ENCODE data around the gene VPS41. TPM values are rescaled to one million over a fixed set of nuclear protein-coding genes. Genes with fewer than 3 reads are reported as not detected.
"Not testable (repeated sequence)": the region's sequence is repeated elsewhere in the genome, so short reads cannot be mapped to it uniquely, and the experiment has no call there.

VPS41 gene
- 47.9 and 48.2 TPM in 2 replicates for total RNA-seq

- no peak for DNase-seq (ENCODE audit: extremely low read depth, low read depth, low spot score)
These were observed at the start of gene VPS41 for GRCh38 chr7:38908759-38909335. Gene VPS41, minus strand, starts transcription at chr7:38909191. Its CDS starts 17 bp downstream, at chr7:38909174.

DNA sequence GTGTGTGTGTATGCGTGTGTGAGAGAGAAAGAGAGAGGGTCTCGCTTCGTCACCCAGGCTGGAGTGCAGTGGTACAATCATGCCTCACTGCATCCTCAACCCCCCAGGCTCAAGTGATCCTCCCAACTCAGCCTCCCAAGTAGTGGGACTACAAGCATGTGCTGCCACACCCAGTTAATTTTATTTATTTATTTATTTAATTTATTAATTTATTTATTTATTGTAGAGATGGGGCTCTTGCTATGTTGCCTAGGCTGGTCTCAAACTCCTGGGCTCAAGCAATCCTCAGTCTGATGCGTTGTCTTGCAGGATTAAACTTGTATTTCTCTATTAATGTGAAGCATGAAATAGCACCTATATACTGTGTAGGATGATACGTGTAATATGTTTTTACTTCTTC, 46.9 kb upstream of the VPS41 start:
- DNase-seq (ENCODE audit: extremely low read depth, low read depth, low spot score), result no peak

DNA sequence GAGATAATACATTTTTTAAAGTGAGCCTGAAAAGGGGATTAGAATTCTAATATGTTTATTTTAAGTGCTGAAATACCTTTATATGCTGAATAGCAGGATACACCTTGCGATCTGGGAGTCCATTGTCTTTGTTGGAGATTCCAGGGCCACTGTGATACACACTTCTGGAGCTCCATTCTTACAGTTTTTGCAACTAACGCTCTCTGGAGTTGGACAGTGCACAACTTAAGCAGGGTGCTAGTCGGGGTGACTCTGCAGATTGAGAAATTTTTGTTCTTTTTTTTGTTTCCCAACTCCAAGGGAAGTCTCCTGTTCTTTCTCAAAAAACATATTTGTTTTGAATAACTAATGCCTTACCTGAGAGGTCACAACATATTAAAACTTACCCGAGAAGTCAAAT, 45.0 kb upstream of the VPS41 start:
- DNase-seq (ENCODE audit: extremely low read depth, low read depth, low spot score), result no peak

GRCh38 chr7:38953227-38953626, 44.2 kb upstream of the VPS41 start:
- DNase-seq (ENCODE audit: extremely low read depth, low read depth, low spot score), result no peak

DNA sequence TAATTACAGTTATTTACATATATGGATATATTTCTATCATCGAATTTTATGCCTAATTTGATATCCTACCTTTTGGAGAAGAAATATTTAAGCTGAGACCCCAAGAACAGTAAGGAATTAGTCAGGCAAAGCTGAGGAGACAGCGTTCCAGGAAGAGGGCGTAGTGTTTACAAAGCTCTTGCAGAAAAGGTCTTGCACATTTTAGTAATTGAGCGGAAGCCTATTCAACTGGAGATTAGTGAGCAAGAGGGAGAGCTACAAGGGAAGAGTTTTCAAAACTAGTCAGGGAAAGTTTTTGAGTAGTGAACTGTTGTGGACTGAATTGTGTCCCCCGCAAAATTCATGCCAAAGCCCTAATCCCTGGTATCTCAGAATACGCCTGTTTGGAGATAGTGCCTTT, 42.2 kb upstream of the VPS41 start:
- DNase-seq (ENCODE audit: extremely low read depth, low read depth, low spot score), result no peak

DNA sequence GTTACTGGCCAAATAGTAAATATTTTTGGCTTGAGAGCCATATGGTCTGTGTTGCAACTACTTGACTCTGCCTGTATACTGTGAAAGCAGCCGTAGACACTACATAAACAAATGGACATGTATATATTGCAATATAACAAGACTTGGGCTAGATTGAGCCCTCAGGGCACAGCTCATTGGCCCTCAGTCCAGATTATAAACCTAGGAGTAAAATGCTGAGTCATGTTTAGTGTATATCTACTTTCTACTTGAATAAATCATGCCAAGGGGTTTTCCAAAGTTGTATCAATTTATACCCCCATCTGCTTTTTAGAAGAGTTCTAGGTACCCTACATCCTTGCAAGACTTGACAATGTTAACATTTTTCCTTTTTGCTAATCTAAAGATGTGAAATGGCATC, 41.3 kb upstream of the VPS41 start:
- no peak for DNase-seq (ENCODE audit: extremely low read depth, low read depth, low spot score)

DNA sequence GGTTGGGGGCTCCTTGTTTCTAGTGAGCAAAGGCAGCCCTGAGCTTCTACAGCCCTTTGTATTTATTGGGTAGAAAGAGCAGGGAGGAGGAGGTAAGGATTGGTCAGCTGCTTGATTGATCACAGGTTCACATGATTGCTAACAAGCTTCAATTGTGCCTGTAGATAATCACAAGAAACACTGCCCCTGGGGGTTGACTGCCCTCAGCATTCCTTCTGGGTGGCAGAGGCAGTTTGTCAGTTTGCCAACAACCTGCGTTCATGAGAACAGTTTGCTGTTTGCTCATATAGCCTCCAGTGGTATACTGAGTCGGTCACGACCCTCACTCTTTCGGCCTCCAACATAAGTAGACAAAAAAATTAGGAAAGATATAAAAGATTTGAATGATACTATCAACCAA, 38.5 kb upstream of the VPS41 start:
- DNase-seq (ENCODE audit: extremely low read depth, low read depth, low spot score), result not testable (repeated sequence)

GRCh38 chr7:38942431-38943051, 33.5 kb upstream of the VPS41 start:
- no peak for DNase-seq (ENCODE audit: extremely low read depth, low read depth, low spot score)

- no peak for DNase-seq (ENCODE audit: extremely low read depth, low read depth, low spot score)
These were observed 31.8 kb upstream of the VPS41 start for GRCh38 chr7:38940774-38941173.

GRCh38 chr7:38938589-38938988, 29.6 kb upstream of the VPS41 start:
- no peak for DNase-seq (ENCODE audit: extremely low read depth, low read depth, low spot score)

DNA sequence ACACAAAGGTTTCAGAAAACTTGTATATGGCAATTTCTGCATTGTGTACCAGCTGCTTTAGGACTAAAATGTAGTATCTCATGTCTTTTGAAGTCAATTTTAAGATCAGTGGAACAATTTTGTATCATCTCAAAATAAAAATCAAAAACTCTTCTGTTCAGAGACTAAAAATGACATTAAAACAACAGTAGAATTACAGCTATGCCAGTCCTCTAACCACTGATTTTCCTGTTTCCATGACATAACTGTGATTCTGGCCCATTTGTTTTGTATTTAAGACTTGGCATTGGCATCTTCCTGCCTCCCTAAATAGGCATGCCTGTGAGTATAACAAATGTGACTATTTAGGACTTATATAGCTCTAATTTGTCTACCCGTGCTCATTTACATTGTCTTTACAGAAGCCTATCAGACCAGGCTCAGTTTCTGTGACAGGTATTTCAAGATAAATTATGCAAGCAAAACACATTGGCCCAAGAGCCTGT, 29.1 kb upstream of the VPS41 start:
- DNase-seq (ENCODE audit: extremely low read depth, low read depth, low spot score), result no peak

DNA sequence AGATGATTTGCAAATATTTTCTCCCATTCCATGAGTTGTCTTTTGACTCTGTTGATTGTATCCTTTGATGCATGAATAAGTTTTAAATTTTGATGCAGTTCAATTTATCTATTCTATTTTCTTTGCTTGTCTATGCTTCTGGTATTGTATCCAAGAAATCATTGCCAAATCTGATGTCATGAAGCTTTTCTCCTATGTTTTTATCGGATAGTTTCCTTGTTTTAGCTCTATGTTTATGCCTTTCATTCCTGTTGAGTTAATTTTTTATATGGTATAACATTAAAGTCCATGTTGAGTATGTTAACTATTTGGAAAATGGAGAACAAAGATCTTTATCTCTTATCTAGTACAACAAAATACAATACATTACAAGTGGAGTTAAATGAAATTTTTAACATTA, 27.6 kb upstream of the VPS41 start:
- no peak for DNase-seq (ENCODE audit: extremely low read depth, low read depth, low spot score)

- DNase-seq (ENCODE audit: extremely low read depth, low read depth, low spot score), result no peak
These were observed 25.5 kb upstream of the VPS41 start for GRCh38 chr7:38934536-38934935.

DNA sequence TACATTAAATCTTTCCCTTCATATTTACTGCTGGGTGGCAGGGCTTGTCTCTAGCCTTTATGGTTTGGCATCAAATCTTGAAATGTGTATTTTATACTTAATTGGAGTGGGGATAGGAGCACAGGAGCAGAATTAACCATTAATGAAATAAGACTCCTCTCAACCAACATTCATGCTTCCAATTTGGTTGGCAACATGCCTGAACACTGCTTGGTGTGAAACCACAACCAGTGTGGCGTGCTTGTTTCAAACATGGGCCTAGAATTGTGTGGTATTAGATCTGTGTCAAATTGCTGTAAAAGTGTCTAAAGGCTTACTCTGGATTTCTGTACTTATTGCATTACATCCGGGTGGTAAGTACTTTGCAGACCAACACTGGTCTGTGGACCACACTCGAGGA, 25.1 kb upstream of the VPS41 start:
- DNase-seq (ENCODE audit: extremely low read depth, low read depth, low spot score), result no peak

DNA sequence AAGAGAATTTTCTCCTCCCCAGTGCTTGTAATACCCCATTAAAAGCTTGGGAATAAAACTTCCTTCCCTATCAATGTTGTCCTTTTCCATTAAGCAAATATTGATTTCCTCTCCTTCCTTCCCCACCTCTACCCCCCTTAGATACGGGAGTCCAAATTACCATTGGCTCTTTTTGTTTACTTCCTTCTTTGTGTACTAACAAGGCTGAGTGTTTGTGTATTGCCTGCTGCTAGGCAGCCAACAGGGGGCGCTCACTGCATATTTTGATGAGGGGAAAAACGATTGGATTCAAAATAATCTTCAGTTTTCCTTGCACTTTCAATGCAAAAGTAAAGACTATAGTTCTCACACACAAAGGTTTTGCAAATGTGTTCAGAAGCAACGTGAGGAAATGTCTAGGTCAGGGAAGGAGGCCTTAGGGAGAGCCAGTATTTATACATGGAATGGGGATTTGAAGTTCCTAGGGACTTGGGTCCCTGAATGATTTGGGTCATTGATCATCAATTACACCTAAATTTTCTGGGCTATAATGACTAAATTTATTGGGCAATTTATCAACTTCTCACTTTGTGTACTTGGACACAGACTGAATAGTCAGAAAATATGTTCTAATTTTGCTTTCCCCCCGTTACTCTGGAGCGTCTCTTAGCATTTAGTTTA, 23.6 kb upstream of the VPS41 start:
- no peak for DNase-seq (ENCODE audit: extremely low read depth, low read depth, low spot score)

GRCh38 chr7:38929460-38930171, 20.6 kb upstream of the VPS41 start:
- no peak for DNase-seq (ENCODE audit: extremely low read depth, low read depth, low spot score)

DNA sequence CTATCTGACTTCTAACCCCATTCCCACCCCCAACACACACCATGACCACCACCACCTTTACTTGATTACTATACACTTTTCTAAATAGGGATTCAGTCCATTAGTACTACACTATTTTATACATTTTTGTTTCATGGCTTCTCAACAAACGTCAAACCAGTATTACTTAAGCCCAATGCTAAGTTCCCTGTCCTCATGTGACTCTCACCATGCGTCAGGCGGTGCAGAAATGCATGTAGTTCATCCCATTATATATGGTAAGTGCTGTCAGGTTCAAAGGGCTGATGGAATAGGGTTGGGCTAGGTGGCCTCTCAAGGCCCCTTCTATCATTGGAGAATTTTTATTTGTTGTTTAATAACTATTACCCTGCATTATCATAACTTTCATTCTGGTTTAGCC, 19.5 kb upstream of the VPS41 start:
- DNase-seq (ENCODE audit: extremely low read depth, low read depth, low spot score), result no peak

GRCh38 chr7:38927751-38928150, 18.8 kb upstream of the VPS41 start:
- DNase-seq (ENCODE audit: extremely low read depth, low read depth, low spot score), result no peak

GRCh38 chr7:38920731-38921130, 11.7 kb upstream of the VPS41 start:
- no peak for DNase-seq (ENCODE audit: extremely low read depth, low read depth, low spot score)

DNA sequence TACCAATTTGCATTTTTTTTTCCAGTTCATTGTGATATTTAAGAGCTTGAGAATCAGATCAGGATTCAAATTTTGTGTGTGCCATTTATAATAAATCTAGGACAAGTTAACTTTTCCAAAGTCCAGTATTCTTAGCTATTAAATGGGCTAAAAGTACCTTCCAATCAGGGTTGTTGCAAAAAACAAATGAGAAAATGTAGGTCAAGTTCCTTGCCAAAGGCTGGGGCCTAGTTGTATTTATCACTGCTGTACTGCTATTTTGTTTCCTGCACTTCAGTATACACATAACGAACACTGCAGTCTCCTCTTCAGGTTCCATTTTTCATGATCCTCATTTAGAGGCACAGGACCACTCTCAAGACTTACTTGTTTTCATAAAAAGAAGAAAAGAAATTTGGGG, 7.4 kb upstream of the VPS41 start:
- DNase-seq (ENCODE audit: extremely low read depth, low read depth, low spot score), result no peak

DNA sequence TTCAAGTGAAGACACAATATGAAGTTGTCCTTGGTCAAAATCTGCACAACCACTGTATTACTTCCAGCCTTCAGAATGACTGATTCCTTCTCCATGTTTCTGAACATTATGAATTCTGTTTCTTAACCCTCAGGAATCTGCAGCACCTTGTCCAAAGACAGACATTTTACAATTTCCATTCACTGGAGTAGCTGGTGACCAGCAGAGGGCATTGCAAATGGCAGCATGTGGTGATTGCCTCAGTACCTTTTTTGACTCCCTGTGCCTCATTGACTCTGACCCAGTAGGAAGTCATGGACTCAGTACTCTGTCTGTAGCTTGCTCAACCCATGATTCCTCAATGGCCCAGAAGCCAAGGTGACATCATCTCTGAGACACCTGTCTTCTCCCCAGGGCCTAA, 879 bp upstream of the VPS41 start:
- no peak for DNase-seq (ENCODE audit: extremely low read depth, low read depth, low spot score)

DNA sequence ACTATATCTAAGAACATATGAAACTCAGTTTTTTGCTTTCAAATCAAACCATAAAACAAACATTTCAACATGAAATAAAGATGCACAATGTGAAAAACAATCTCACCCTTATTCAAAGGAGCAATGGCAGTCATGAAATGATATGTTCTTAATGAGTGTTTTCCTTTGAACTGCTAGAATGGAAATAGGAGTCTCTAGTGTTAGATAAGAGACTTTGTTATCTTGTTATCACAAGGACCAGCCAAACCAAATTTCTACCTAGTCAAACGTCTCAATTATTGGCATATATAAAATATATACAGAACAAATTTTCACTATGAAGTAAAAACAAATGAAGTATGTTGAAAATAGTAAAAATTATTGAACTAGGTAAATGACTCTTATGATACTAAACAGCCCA, 1.2 kb downstream of the VPS41 start:
- DNase-seq (ENCODE audit: extremely low read depth, low read depth, low spot score), result no peak

Measured in glomerular endothelial cell (primary cell).